ENCODE data around the gene KDM5B. TPM values are rescaled to one million over a fixed set of nuclear protein-coding genes. Genes with fewer than 3 reads are reported as not detected.
A peak's percentile ranks its signal among the peaks of the same experiment; 100 is the strongest.

KDM5B gene
- total and polyA plus RNA-seq, 9 of the 15 experiments (the other 6 are each of a cell fraction or from before 2014, with no cell fraction given): 15.4 to 90.6 (median 57.1) TPM

DNA sequence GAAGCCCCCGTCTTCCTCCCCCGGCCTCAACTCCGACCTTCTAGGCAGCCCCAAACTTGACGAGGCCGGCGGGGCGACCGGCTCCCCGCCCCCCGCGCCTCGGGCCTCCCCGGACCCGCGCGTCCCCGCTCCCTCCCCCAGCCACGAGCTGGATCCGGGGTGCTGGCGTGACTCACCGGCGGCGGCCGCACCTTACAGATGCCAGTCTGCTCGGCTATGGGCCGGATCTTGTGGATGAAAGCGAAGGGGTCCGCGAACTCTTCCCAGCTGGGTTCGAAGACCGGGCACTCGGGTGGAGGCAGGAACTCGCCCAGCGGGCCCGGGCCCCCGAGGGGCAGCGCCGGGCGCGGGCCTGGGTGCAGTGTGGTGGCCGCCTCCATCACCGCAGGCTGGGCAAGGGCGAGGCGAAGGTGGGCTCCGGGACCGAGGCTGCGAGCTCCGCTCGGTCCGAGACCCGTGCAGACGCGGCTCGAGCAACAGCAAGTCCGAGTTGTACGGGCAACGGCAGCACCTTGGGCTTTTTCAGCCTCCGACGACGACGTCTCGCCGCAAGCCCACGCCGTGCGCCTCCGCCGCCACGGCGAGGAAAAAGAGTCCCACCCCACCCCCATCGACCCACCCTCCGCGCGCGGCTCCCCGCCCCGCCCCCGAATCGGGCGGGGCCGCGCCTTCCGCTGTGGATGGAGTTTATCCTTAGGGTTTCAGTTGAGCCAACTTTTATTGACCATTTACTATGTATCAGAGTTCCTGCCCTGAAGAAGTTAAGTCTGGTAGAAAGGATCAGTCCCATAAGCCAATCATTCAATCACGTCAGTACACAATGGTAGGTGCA is at the start of gene KDM5B (continued):
- TF ChIP-seq RREB1 (CRISPR knock-in tag; IDR thresholded peaks at IDR 0.05) (peak; percentile 92), ZNF3 (CRISPR knock-in tag; IDR thresholded peaks at IDR 0.05) (0 out of 2 replicates have a peak, but pooled peaks have one; percentile 18), ZNF217 (CRISPR knock-in tag; IDR thresholded peaks at IDR 0.05) (no peak), EZH2 (IDR thresholded peaks at IDR 0.05; ENCODE audit: borderline replicate concordance, low read depth, low read length) (no peak), WHSC1 (IDR thresholded peaks at IDR 0.05; ENCODE audit: low read length) (no peak), SMAD1 (IDR thresholded peaks at IDR 0.05; ENCODE audit: low read depth, low read length, partially characterized antibody) (no peak), ZC3H4 (CRISPR knock-in tag; IDR thresholded peaks at IDR 0.05; ENCODE audit: borderline replicate concordance) (no peak), ARID2 (IDR thresholded peaks at IDR 0.05) (no peak), TOE1 (IDR thresholded peaks at IDR 0.05; ENCODE audit: borderline replicate concordance) (no peak), TOE1 (CRISPR knock-in tag; IDR thresholded peaks at IDR 0.05; ENCODE audit: borderline replicate concordance, low read depth) (no peak), MCM5 (IDR thresholded peaks at IDR 0.05; ENCODE audit: low read depth) (no peak), KLF1 (tag; IDR thresholded peaks at IDR 0.05) (no peak), ETV1 (tag; conservative IDR thresholded peaks at IDR 0.05; ENCODE audit: low read depth) (no peak), MXI1 (IDR thresholded peaks at IDR 0.05; ENCODE audit: low read depth, low read length) (no peak), FOXK1 (CRISPR knock-in tag; IDR thresholded peaks at IDR 0.05; ENCODE audit: borderline replicate concordance) (peak; percentile 33; the same call in 1 of the 2 replicates), NCOA2 (IDR thresholded peaks at IDR 0.05; ENCODE audit: partially characterized antibody in 2 of 2) (no peak), NFATC3 (IDR thresholded peaks at IDR 0.05) (no peak), ZC3H8 (IDR thresholded peaks at IDR 0.05) (no peak), MAZ (CRISPR knock-in tag; conservative IDR thresholded peaks at IDR 0.05 in 1 of 2, IDR thresholded peaks at IDR 0.05 in 1 of 2) (peak; percentile 87 to 98), E2F6 (IDR thresholded peaks at IDR 0.05; ENCODE audit: borderline replicate concordance in 1 of 2, extremely low read depth in 1 of 2, insufficient read depth in 1 of 2, insufficient read length in 1 of 2, low read depth in 1 of 2, low read length in 1 of 2, poor library complexity in 1 of 2, severe bottlenecking in 1 of 2) (peak; percentile 33 to 71), SAP30 (IDR thresholded peaks at IDR 0.05; ENCODE audit: borderline replicate concordance, insufficient read depth, low read depth, low read length, poor library complexity, severe bottlenecking) (peak; percentile 95)

Data from K562 (cell line).